C1 segment of cervical spinal cord (tissue), 14 donors: ENCODE results near the gene RECK.

ENCODE experiments used
- DNase-seq, 14 donors: peaks; one replicate each; lab custom pipeline; 2025; lab: John Stamatoyannopoulos, UW

RECK gene

GRCh38 chr9:36023260-36024048, 13.3 kb upstream of the RECK start:
- peak in 8 of 14 donors; percentile 1 to 28 (median 2) for DNase-seq

GRCh38 chr9:36025746-36026145, 11.0 kb upstream of the RECK start:
- no peak for DNase-seq

GRCh38 chr9:36029202-36029601, 7.5 kb upstream of the RECK start:
- DNase-seq = no peak

- DNase-seq = no peak
These were observed 6.8 kb upstream of the RECK start for GRCh38 chr9:36029765-36030528.

- no peak for DNase-seq
These were observed 5.8 kb upstream of the RECK start for GRCh38 chr9:36030871-36031270.

GRCh38 chr9:36031774-36032555, 4.7 kb upstream of the RECK start:
- DNase-seq = no peak

- no peak for DNase-seq
These were observed 2.9 kb upstream of the RECK start for GRCh38 chr9:36033788-36034187.

- no peak for DNase-seq
These were observed 2.5 kb upstream of the RECK start for GRCh38 chr9:36034234-36034633.

GRCh38 chr9:36035006-36035405, 1.7 kb upstream of the RECK start:
- no peak for DNase-seq

GRCh38 chr9:36036253-36036779, 397 bp upstream of the RECK start:
- no peak for DNase-seq

GRCh38 chr9:36037549-36038122, 923 bp downstream of the RECK start:
- peak in 9 of 14 donors; percentile 14 to 78 (median 60) for DNase-seq

GRCh38 chr9:36039121-36039520, 2.4 kb downstream of the RECK start:
- no peak for DNase-seq

- no peak for DNase-seq
These were observed 3.0 kb downstream of the RECK start for GRCh38 chr9:36039696-36040095.

- no peak for DNase-seq
These were observed 3.7 kb downstream of the RECK start for GRCh38 chr9:36040271-36040925.

GRCh38 chr9:36041506-36041905, 4.8 kb downstream of the RECK start:
- no peak for DNase-seq

GRCh38 chr9:36045610-36046009, 8.9 kb downstream of the RECK start:
- DNase-seq = no peak

- no peak for DNase-seq
These were observed 10.2 kb downstream of the RECK start for GRCh38 chr9:36046923-36047322.

- no peak for DNase-seq
These were observed 12.7 kb downstream of the RECK start for GRCh38 chr9:36049408-36049807.

- no peak for DNase-seq
These were observed 13.8 kb downstream of the RECK start for GRCh38 chr9:36050476-36050875.

- DNase-seq = no peak
These were observed 14.6 kb downstream of the RECK start for GRCh38 chr9:36051317-36051716.

- DNase-seq = no peak
These were observed 17.3 kb downstream of the RECK start for GRCh38 chr9:36053971-36054370.
